Neural progenitor cell (in vitro differentiated cells): Measurements from ENCODE around the gene TMEM204. TPM values are rescaled to one million over a fixed set of nuclear protein-coding genes. Genes with fewer than 3 reads are reported as not detected.

Experiments
- DNase-seq: peaks from one replicate; pipeline ENCODE4 v3.0.0-alpha.2; 2016; ENCODE audit warnings: low spot score
- H2AFZ ChIP-seq: fragments of 200-600 bp; sonication (generic); replicated peaks from 2 replicates; pipeline ENCODE4 v1.6.1; 2016; ENCODE audit warnings: antibody characterized with exemption
- H3F3A ChIP-seq: fragments of 200-600 bp; sonication (generic); 2 replicates; pipeline ENCODE4 v1.6.1; 2016; ENCODE audit warnings: antibody characterized with exemption, low read depth
- H3K27ac ChIP-seq: fragments of 200-600 bp; sonication (generic); 2 replicates; pipeline ENCODE4 v1.5.1; 2016; ENCODE audit warnings: mild to moderate bottlenecking
- H3K27me3 ChIP-seq: fragments of 200-600 bp; sonication (generic); 2 replicates; pipeline ENCODE4 v1.6.1; 2016; ENCODE audit warnings: mild to moderate bottlenecking, moderate library complexity
- H3K36me3 ChIP-seq: fragments of 200-600 bp; sonication (generic); 2 replicates; pipeline ENCODE4 v1.5.1; 2016
- H3K4me1 ChIP-seq: fragments of 200-600 bp; sonication (generic); 2 replicates; pipeline ENCODE4 v1.6.1; 2016; ENCODE audit warnings: mixed run types
- H3K4me2 ChIP-seq: fragments of 200-600 bp; sonication (generic); 2 replicates; pipeline ENCODE4 v1.6.1; 2016
- H3K4me3 ChIP-seq: fragments of 200-600 bp; sonication (generic); 2 replicates; pipeline ENCODE4 v1.5.1; 2016
- H3K79me2 ChIP-seq: fragments of 200-600 bp; sonication (generic); 2 replicates; pipeline ENCODE4 v1.6.1; 2016; ENCODE audit warnings: low read depth
- H3K9ac ChIP-seq: fragments of 200-600 bp; sonication (generic); 2 replicates; pipeline ENCODE4 v1.6.1; 2016
- H3K9me3 ChIP-seq: fragments of 200-600 bp; sonication (generic); 2 replicates; pipeline ENCODE4 v1.5.1; 2016; ENCODE audit warnings: low read depth
- H4K20me1 ChIP-seq: fragments of 200-600 bp; sonication (generic); 2 replicates; pipeline ENCODE4 v1.6.1; 2016; ENCODE audit warnings: low read depth
- H3K27ac Mint-ChIP-seq: 3 replicates; pipeline ENCODE4 v1.8.0; 2021; ENCODE audit warnings: mixed read lengths
- H3K27me3 Mint-ChIP-seq: 2 replicates; pipeline ENCODE4 v1.8.0; 2022; ENCODE audit warnings: low read depth, mild to moderate bottlenecking, inconsistent platforms, moderate library complexity, mixed read lengths; ENCODE audit not compliant: insufficient read depth
- H3K36me3 Mint-ChIP-seq: 3 replicates; pipeline ENCODE4 v1.8.0; 2021; ENCODE audit warnings: mixed read lengths
- H3K4me1 Mint-ChIP-seq: 3 replicates; pipeline ENCODE4 v1.8.0; 2021; ENCODE audit warnings: mixed read lengths
- H3K4me3 Mint-ChIP-seq: 3 replicates; pipeline ENCODE4 v1.8.0; 2021; ENCODE audit warnings: mild to moderate bottlenecking, moderate library complexity, mixed read lengths
- H3K9me3 Mint-ChIP-seq: 3 replicates; pipeline ENCODE4 v1.8.0; 2020; ENCODE audit warnings: mixed read lengths
- EZH2 ChIP-seq: fragments of 200-600 bp; sonication (generic); IDR thresholded peaks from 2 replicates; pipeline ENCODE4 v1.6.1; 2017; ENCODE audit warnings: antibody characterized with exemption, mild to moderate bottlenecking, moderate library complexity
- EZH2phosphoT487 ChIP-seq: fragments of 200-600 bp; sonication (generic); IDR thresholded peaks from 2 replicates; pipeline ENCODE4 v1.6.1; 2017; ENCODE audit warnings: antibody characterized with exemption
- total RNA-seq: library from RNA; depleted of rRNA; stranded (reverse); fragments of >200 nt; gene quantifications from 2 replicates; pipeline ENCODE4 v1.2.3, GENCODE V29; 2015; ENCODE audit warnings: low replicate concordance
- TF ChIP-seq, protein P1 (sequence below): fragments of 200-600 bp; sonication (generic); IDR thresholded peaks from 2 replicates; pipeline ENCODE4 v1.5.1; 2017; ENCODE audit warnings: antibody characterized with exemption, mild to moderate bottlenecking

TMEM204 gene
- total RNA-seq, 1 donor from 2014 or later = not detected

DNA sequence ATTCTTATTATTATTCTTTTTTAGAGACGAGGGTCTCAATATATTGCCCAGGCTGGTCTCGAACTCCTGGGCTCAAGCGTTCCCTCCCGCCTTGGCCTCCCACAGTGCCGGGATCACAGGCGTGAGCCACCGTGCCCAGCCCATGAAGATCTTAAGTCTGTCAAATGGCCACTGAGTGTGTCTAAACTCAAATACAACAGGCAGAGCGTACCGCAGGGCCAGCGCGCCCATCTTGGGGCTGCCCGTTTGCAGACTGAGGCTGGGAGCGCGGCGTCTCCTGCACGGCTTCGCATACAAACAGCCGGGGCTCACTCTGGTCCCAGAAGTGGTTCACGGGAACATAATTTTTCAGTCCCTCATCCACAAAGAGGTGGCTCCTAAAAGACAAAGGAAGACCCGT is 30.3 kb downstream of the TMEM204 start:
- Mint-ChIP-seq H3K27me3 (peaks cover 4% of the 10 kb centered on the region), H3K27ac (no peak overlapping the region), H3K9me3 (no peaks in the 10 kb centered on the region), H3K4me1 (no peaks in the 10 kb centered on the region), H3K4me3 (no peak overlapping the region), H3K36me3 (peaks cover 24% of the 10 kb centered on the region)
- Histone ChIP-seq H3F3A (no peaks in the 10 kb centered on the region), H3K9ac (no peak overlapping the region), H3K79me2 (no peaks in the 10 kb centered on the region), H3K4me3 (no peak overlapping the region), H3K9me3 (no peaks in the 10 kb centered on the region), H3K27ac (no peak overlapping the region), H3K4me2 (no peak overlapping the region), H3K36me3 (no peaks in the 10 kb centered on the region), H2AFZ (no peak overlapping the region), H4K20me1 (no peaks in the 10 kb centered on the region), H3K27me3 (no peaks in the 10 kb centered on the region), H3K4me1 (no peaks in the 10 kb centered on the region)
- no peak for DNase-seq
- TF ChIP-seq, protein P1, sequence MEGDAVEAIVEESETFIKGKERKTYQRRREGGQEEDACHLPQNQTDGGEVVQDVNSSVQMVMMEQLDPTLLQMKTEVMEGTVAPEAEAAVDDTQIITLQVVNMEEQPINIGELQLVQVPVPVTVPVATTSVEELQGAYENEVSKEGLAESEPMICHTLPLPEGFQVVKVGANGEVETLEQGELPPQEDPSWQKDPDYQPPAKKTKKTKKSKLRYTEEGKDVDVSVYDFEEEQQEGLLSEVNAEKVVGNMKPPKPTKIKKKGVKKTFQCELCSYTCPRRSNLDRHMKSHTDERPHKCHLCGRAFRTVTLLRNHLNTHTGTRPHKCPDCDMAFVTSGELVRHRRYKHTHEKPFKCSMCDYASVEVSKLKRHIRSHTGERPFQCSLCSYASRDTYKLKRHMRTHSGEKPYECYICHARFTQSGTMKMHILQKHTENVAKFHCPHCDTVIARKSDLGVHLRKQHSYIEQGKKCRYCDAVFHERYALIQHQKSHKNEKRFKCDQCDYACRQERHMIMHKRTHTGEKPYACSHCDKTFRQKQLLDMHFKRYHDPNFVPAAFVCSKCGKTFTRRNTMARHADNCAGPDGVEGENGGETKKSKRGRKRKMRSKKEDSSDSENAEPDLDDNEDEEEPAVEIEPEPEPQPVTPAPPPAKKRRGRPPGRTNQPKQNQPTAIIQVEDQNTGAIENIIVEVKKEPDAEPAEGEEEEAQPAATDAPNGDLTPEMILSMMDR = no peak
- no peak for TF ChIP-seq EZH2phosphoT487
- no peak for TF ChIP-seq EZH2

DNA sequence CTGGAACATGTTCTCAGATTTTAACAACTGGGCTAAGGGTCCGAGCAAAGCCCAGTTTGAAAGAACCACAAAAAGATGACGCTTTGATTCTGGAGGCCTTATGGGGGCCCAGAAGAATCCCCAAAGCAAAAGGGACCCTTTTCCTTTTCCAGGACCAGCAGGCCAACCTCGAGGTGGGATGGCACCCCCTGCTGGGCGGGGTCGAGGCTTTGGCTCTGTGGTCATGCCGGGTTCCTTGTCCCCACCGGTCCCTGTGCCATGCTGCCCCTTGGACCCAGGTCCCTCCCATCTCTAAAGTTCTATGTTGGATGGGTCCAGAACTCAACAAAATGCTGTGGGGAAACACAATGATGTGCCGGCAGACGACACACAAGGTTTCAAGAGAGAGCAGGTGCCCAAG is 30.9 kb downstream of the TMEM204 start:
- Histone ChIP-seq H4K20me1 (no peaks in the 10 kb centered on the region), H3K9ac (no peak overlapping the region), H3F3A (no peaks in the 10 kb centered on the region), H3K4me1 (no peaks in the 10 kb centered on the region), H3K79me2 (no peaks in the 10 kb centered on the region), H3K9me3 (no peaks in the 10 kb centered on the region), H3K36me3 (no peaks in the 10 kb centered on the region), H3K27me3 (no peaks in the 10 kb centered on the region), H3K27ac (no peak overlapping the region), H2AFZ (no peak overlapping the region), H3K4me3 (no peak overlapping the region), H3K4me2 (no peak overlapping the region)
- Mint-ChIP-seq H3K9me3 (no peaks in the 10 kb centered on the region), H3K27ac (no peak overlapping the region), H3K27me3 (peaks cover 4% of the 10 kb centered on the region), H3K4me1 (no peaks in the 10 kb centered on the region), H3K4me3 (no peak overlapping the region), H3K36me3 (peaks cover 24% of the 10 kb centered on the region)
- TF ChIP-seq EZH2phosphoT487 = no peak
- no peak for TF ChIP-seq EZH2
- TF ChIP-seq, protein P1 = no peak
- DNase-seq = no peak

DNA sequence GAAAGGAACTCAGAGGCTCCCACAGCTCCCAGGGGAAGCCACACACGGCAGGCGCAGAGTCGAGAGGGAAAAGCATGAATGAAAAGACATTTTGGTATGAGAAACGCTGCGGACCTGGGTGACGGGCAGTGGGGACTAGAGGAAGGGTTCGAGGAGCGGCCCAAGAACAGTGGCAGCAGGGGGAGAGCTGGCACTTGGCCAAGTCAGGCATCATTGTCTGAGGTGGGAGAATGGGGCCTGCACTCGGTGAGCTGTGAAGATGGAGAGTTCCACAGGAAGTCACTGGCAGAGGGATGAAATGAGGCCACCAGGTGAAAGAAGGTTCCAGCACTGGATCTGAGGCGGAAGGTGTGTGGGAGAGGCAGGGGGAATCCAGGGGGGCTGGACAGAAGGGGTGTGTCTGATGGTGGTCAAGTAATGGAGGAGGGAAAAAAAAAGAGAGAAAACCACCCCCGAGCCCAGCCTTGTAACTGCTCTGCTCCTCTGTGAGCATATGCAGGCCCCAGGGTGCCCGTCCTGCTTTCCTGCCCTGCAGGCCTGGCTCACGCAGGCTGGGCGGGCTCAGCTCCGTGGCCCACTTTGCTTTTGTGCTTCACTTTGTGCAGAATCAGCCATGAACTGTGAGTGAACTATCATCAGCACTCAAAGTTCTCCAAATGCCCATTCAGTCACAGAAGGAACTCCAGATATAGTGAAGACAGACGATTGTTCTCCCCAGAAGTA is 31.8 kb downstream of the TMEM204 start:
- TF ChIP-seq, protein P1 = no peak
- no peak for TF ChIP-seq EZH2
- TF ChIP-seq EZH2phosphoT487 = no peak
- H3K4me1 Mint-ChIP-seq = no peaks in the 10 kb centered on the region
- Histone ChIP-seq H3K27me3 (no peaks in the 10 kb centered on the region), H3K9me3 (no peaks in the 10 kb centered on the region), H3K79me2 (no peaks in the 10 kb centered on the region), H3F3A (no peaks in the 10 kb centered on the region), H3K9ac (no peak overlapping the region), H2AFZ (no peak overlapping the region), H3K27ac (no peak overlapping the region), H3K4me1 (no peaks in the 10 kb centered on the region), H3K4me2 (no peak overlapping the region), H3K36me3 (no peaks in the 10 kb centered on the region), H4K20me1 (no peaks in the 10 kb centered on the region), H3K4me3 (no peak overlapping the region)
- H3K36me3 Mint-ChIP-seq = peaks cover 24% of the 10 kb centered on the region
- H3K27ac Mint-ChIP-seq = no peak overlapping the region
- peaks cover 4% of the 10 kb centered on the region for H3K27me3 Mint-ChIP-seq
- no peak overlapping the region for H3K4me3 Mint-ChIP-seq
- H3K9me3 Mint-ChIP-seq = no peaks in the 10 kb centered on the region
- no peak for DNase-seq
